ENCODE data around the gene RSPO4. TPM values are rescaled to one million over a fixed set of nuclear protein-coding genes. Genes with fewer than 3 reads are reported as not detected.
"Not testable (repeated sequence)": the region's sequence is repeated elsewhere in the genome, so short reads cannot be mapped to it uniquely, and the experiment has no call there.

RSPO4 gene
- total RNA-seq, 4 donors from 2014 or later = not detected

DNA sequence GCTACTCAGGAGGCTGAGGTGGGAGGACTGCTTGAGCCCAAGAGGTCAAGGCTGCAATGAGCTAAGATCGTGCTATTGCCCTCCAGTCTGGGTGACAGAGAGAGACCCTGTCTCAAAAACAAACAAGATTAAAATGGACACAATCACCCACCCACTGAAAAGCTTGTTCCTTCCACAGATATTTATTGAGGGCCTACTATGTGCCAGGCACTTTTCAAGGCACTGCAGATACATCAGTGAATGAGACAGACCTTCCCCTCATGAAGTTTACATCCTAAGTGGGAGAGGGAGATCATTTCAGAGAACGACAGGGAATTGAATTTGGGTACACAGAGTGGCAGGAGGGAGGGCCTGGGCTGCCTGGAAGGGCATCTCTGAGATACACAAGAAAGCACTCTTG is 14.4 kb downstream of the RSPO4 start:
- DNase-seq = no peak
- no peaks in the 10 kb centered on the region for H3K4me1 ChIP-seq
- no peak overlapping the region for H3K27ac ChIP-seq
- no peaks in the 10 kb centered on the region for H3K36me3 ChIP-seq
- H3K9me3 ChIP-seq = no peaks in the 10 kb centered on the region
- H3K4me3 ChIP-seq = no peak overlapping the region
- no peaks in the 10 kb centered on the region for H3K27me3 ChIP-seq
- TF ChIP-seq, protein P1, sequence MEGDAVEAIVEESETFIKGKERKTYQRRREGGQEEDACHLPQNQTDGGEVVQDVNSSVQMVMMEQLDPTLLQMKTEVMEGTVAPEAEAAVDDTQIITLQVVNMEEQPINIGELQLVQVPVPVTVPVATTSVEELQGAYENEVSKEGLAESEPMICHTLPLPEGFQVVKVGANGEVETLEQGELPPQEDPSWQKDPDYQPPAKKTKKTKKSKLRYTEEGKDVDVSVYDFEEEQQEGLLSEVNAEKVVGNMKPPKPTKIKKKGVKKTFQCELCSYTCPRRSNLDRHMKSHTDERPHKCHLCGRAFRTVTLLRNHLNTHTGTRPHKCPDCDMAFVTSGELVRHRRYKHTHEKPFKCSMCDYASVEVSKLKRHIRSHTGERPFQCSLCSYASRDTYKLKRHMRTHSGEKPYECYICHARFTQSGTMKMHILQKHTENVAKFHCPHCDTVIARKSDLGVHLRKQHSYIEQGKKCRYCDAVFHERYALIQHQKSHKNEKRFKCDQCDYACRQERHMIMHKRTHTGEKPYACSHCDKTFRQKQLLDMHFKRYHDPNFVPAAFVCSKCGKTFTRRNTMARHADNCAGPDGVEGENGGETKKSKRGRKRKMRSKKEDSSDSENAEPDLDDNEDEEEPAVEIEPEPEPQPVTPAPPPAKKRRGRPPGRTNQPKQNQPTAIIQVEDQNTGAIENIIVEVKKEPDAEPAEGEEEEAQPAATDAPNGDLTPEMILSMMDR (IDR thresholded peaks at IDR 0.05) = no peak
- no peak for TF ChIP-seq POLR2A (IDR thresholded peaks at IDR 0.05)

DNA sequence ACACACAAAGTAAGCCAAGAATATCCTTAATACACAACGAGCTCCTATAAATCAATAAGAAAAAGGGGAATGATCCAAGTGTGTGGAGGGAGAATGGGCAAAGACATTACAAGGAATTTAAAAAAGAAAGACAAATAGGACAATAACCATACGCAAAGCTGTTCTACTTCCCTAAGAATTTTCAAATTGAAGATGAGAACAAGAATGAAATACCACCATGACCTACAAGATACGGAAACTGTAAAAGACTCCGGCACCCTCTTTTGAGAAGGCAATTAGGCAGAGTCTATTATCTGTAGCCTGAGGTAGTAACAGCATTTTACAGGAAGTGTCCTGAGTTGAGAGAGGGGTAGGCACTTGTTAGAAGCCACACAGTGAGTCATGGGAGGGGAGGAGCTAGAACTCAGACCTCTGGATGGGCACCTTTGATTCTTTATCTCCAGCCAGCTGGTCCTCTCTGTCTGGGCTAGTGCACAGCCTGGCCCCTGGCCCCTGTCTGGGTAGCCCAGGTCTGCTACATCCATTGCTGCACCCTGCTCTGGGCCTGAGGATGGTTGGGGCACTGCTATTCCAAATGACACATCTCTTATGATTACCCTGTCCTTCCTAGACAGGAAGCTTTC is 15.3 kb downstream of the RSPO4 start:
- Histone ChIP-seq H3K4me1 (no peaks in the 10 kb centered on the region), H3K27ac (no peak overlapping the region), H3K4me3 (no peak overlapping the region), H3K9me3 (no peaks in the 10 kb centered on the region), H3K27me3 (no peaks in the 10 kb centered on the region), H3K36me3 (no peaks in the 10 kb centered on the region)
- no peak for TF ChIP-seq POLR2A (IDR thresholded peaks at IDR 0.05)
- TF ChIP-seq, protein P1 (IDR thresholded peaks at IDR 0.05) = no peak
- DNase-seq = no peak

DNA sequence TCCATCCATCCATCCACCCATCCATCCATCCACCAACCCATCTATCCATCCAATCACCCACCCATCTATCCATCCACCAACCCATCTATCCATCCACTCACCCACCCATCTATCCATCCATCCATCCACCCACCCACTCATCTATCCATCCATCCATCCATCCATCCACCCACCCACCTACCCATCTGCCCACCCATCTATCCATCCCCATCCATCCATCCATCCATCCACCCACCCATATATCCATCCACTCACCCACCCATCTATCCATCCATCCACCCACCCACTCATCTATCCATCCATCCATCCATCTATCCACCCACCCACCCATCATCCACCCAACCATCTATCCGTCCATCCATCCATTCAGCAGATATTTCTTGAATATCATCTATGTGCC is 17.1 kb downstream of the RSPO4 start:
- H3K4me1 ChIP-seq, H3K9me3 ChIP-seq, DNase-seq, H3K27me3 ChIP-seq, H3K27ac ChIP-seq, H3K4me3 ChIP-seq, H3K36me3 ChIP-seq: not testable (repeated sequence)

DNA sequence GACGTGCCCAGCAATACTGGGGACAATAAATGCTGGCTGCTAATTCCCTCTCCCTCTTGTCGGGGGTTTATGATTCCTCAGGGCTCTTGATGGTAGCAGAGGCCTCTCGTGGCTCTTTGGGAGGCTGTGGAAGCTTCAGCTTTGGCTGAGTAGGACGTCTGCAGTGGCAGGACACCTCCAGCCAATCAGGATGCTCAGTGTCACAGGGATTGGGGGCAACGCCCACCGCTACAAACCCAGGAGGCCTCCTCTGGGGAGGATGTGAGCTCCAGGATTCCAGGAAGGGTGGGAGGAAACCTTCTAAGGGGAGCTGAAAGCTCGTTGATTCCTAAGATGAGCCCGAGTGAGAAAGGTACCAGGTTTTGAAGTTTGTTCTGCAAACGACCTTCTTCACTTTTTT is 19.4 kb downstream of the RSPO4 start:
- H3K4me3 ChIP-seq = no peak overlapping the region
- H3K36me3 ChIP-seq = no peaks in the 10 kb centered on the region
- no peak for TF ChIP-seq POLR2A (IDR thresholded peaks at IDR 0.05)
- TF ChIP-seq, protein P1 (IDR thresholded peaks at IDR 0.05) = no peak
- DNase-seq = no peak
- no peak overlapping the region for H3K27ac ChIP-seq
- no peaks in the 10 kb centered on the region for H3K27me3 ChIP-seq
- H3K9me3 ChIP-seq = no peaks in the 10 kb centered on the region
- H3K4me1 ChIP-seq = no peaks in the 10 kb centered on the region

DNA sequence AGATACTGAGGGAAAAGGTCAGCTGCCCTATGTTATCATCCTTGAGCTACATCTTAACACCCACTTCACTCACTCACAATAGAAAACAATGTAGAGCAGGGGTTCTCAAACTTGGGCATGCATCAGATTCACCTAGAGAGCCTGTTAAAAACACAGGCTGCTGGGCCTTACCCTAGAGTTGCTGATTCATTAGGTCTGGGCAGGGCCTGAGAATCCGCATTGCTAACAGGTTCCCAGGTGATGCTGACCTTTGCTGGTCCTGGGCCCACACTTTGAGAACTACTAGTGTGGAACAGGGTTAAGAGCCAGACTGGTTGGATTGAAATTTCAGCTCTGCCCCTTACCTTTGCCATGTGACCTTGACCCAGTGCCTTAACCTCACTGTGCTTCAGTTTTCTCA is 25.1 kb downstream of the RSPO4 start:
- no peak for DNase-seq
- no peaks in the 10 kb centered on the region for H3K36me3 ChIP-seq
- H3K9me3 ChIP-seq = no peaks in the 10 kb centered on the region
- no peak for TF ChIP-seq POLR2A (IDR thresholded peaks at IDR 0.05)
- TF ChIP-seq, protein P1 (IDR thresholded peaks at IDR 0.05) = no peak
- no peak overlapping the region for H3K27ac ChIP-seq
- H3K27me3 ChIP-seq = no peaks in the 10 kb centered on the region
- no peaks in the 10 kb centered on the region for H3K4me1 ChIP-seq
- H3K4me3 ChIP-seq = no peak overlapping the region

DNA sequence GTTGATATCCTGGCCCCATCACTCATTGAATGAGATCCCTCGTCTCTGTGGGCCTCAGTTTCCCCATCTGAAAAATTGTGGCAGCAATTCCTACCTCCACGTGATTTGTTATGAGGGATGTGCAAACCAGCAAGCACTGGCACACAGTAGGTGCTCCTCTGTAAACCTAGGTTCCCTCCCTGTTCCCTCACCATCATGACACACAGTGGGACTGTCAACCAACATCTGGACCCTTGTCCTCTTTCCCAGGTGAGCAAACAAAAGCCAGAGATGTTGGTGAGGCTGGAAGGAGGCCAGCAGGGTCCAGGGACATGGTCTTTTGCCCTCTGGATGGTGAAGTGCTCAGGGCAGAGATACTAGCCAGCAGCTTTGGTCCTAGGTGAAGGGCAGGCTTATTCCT is 26.1 kb downstream of the RSPO4 start:
- Histone ChIP-seq H3K36me3 (no peaks in the 10 kb centered on the region), H3K27me3 (no peaks in the 10 kb centered on the region), H3K4me3 (no peak overlapping the region), H3K4me1 (no peaks in the 10 kb centered on the region), H3K9me3 (no peaks in the 10 kb centered on the region), H3K27ac (no peak overlapping the region)
- TF ChIP-seq, protein P1 (IDR thresholded peaks at IDR 0.05) = no peak
- DNase-seq = no peak

All from Peyer's patch (tissue), 4 donors.